ENCODE data around the gene LDB2. TPM values are rescaled to one million over a fixed set of nuclear protein-coding genes. Genes with fewer than 3 reads are reported as not detected.
A peak's percentile ranks its signal among the peaks of the same experiment; 100 is the strongest.

LDB2 gene
- total RNA-seq, 1 donor, result 18.8 TPM

DNA sequence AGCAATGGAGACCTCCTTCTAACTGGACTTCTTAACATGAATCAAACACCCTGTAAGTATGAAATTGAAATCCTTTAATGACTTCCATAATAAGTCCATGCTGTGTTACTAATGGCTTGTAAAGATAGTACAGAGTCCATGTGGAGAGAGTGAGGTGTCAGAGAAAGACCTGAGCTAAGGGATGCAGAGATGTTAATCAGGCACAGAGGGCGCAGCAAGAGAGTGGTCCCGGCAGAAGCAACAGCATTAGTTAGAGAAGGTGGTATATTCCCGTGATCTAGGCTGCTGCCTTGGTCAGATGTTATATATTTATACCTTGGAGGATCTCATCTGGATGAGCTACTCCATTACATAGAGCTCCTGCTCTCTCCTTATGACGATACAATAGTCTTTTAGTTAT, 295.3 kb downstream of the LDB2 start:
- H3K79me2 ChIP-seq (ENCODE audit: insufficient read depth, low read length), result no peaks in the 10 kb centered on the region
- no peak overlapping the region for H2AFZ ChIP-seq (ENCODE audit: low read length)
- H4K20me1 ChIP-seq (ENCODE audit: insufficient read depth, low read length), result no peaks in the 10 kb centered on the region
- no peak overlapping the region for H3K27ac ChIP-seq (ENCODE audit: low read depth, low read length)
- H3K27me3 ChIP-seq (ENCODE audit: insufficient read depth, low read length), result no peaks in the 10 kb centered on the region
- DNase-seq (ENCODE audit: insufficient read length, low spot score, missing footprints), result no peak
- H3K4me3 ChIP-seq (ENCODE audit: insufficient read depth, low read length), result no peak overlapping the region
- no peaks in the 10 kb centered on the region for H3K9me3 ChIP-seq (ENCODE audit: low read depth, low read length)
- H3K36me3 ChIP-seq (ENCODE audit: insufficient read depth, low read length), result no peaks in the 10 kb centered on the region
- no peak for TF ChIP-seq CTCF (IDR thresholded peaks at IDR 0.05; ENCODE audit: extremely low read depth, low read depth, low read length)
- peaks cover 26% of the 10 kb centered on the region for H3K4me1 ChIP-seq (ENCODE audit: insufficient read depth, low read length)
- no peak overlapping the region for H3K4me2 ChIP-seq (ENCODE audit: insufficient read depth, low read length)

DNA sequence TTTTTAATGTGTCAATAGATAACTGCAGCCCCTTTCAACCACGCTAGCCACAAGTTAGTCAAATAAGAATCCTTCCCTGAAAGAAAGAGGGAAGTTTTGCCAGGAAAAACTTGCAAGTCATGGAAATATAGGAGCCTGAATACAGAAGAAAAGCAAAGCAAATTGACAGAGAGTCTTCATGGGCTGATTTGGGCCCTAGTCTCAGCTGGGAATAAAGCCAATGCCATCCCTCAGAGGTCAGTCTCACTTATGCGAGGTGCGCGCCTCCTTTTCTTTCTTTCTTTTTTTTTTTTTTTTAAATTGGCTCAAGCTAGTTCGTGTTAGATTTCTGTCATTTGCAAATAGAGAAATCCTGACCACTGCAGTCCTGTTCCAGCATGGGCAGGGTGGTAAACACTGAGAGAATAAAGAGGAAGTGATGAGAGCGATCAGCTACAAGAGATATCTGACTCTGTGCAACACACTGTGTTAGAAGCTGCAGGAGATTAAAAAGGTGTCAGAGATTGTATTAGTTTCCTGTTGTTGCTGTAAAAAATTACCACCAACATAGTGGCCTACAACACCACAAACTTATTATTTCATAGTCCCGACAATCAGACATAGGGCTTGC, 299.7 kb downstream of the LDB2 start:
- Histone ChIP-seq H3K36me3 (ENCODE audit: insufficient read depth, low read length) (no peaks in the 10 kb centered on the region), H3K4me2 (ENCODE audit: insufficient read depth, low read length) (peak overlapping the region; percentile 56), H3K27ac (ENCODE audit: low read depth, low read length) (peak overlapping the region; percentile 96), H3K4me1 (ENCODE audit: insufficient read depth, low read length) (peaks cover 20% of the 10 kb centered on the region), H3K79me2 (ENCODE audit: insufficient read depth, low read length) (no peaks in the 10 kb centered on the region), H3K9me3 (ENCODE audit: low read depth, low read length) (no peaks in the 10 kb centered on the region), H2AFZ (ENCODE audit: low read length) (peak overlapping the region; percentile 65), H3K27me3 (ENCODE audit: insufficient read depth, low read length) (no peaks in the 10 kb centered on the region), H4K20me1 (ENCODE audit: insufficient read depth, low read length) (no peaks in the 10 kb centered on the region), H3K4me3 (ENCODE audit: insufficient read depth, low read length) (peak overlapping the region; percentile 8)
- DNase-seq (ENCODE audit: insufficient read length, low spot score, missing footprints), result no peak
- no peak for TF ChIP-seq CTCF (IDR thresholded peaks at IDR 0.05; ENCODE audit: extremely low read depth, low read depth, low read length)

GRCh38 chr4:16597845-16598596, 300.4 kb downstream of the LDB2 start:
- peak; percentile 37 for DNase-seq (ENCODE audit: insufficient read length, low spot score, missing footprints)
- Histone ChIP-seq H3K4me1 (ENCODE audit: insufficient read depth, low read length) (peaks cover 20% of the 10 kb centered on the region), H3K27ac (ENCODE audit: low read depth, low read length) (peak overlapping the region; percentile 96), H2AFZ (ENCODE audit: low read length) (peak overlapping the region; percentile 65), H3K9me3 (ENCODE audit: low read depth, low read length) (no peaks in the 10 kb centered on the region), H3K27me3 (ENCODE audit: insufficient read depth, low read length) (no peaks in the 10 kb centered on the region), H3K36me3 (ENCODE audit: insufficient read depth, low read length) (no peaks in the 10 kb centered on the region), H4K20me1 (ENCODE audit: insufficient read depth, low read length) (no peaks in the 10 kb centered on the region), H3K4me2 (ENCODE audit: insufficient read depth, low read length) (peak overlapping the region; percentile 56), H3K79me2 (ENCODE audit: insufficient read depth, low read length) (no peaks in the 10 kb centered on the region), H3K4me3 (ENCODE audit: insufficient read depth, low read length) (no peak overlapping the region)
- TF ChIP-seq CTCF (IDR thresholded peaks at IDR 0.05; ENCODE audit: extremely low read depth, low read depth, low read length), result no peak

GRCh38 chr4:16597443-16597842, 301.0 kb downstream of the LDB2 start:
- Histone ChIP-seq H3K79me2 (ENCODE audit: insufficient read depth, low read length) (no peaks in the 10 kb centered on the region), H3K4me1 (ENCODE audit: insufficient read depth, low read length) (peaks cover 20% of the 10 kb centered on the region), H2AFZ (ENCODE audit: low read length) (no peak overlapping the region), H3K27me3 (ENCODE audit: insufficient read depth, low read length) (no peaks in the 10 kb centered on the region), H3K36me3 (ENCODE audit: insufficient read depth, low read length) (no peaks in the 10 kb centered on the region), H3K4me2 (ENCODE audit: insufficient read depth, low read length) (no peak overlapping the region), H3K27ac (ENCODE audit: low read depth, low read length) (peak overlapping the region; percentile 96), H4K20me1 (ENCODE audit: insufficient read depth, low read length) (no peaks in the 10 kb centered on the region), H3K9me3 (ENCODE audit: low read depth, low read length) (no peaks in the 10 kb centered on the region), H3K4me3 (ENCODE audit: insufficient read depth, low read length) (no peak overlapping the region)
- no peak for TF ChIP-seq CTCF (IDR thresholded peaks at IDR 0.05; ENCODE audit: extremely low read depth, low read depth, low read length)
- no peak for DNase-seq (ENCODE audit: insufficient read length, low spot score, missing footprints)

Measured in osteoblast (primary cell).